HEK293 (cell line): Measurements from ENCODE around the gene GNG4.

Source experiments
- GLI2 ChIP-seq: fragments of 450-650 bp; formaldehyde crosslinking; IDR thresholded peaks from 2 replicates; pipeline ENCODE4; 2017; ENCODE audit warnings: missing biosample characterization, missing genetic modification characterization, low read depth, borderline replicate concordance
- HOXC10 ChIP-seq: sonication (generic); formaldehyde crosslinking; IDR thresholded peaks from 2 replicates; pipeline ENCODE4 v1.8.1; 2023; ENCODE audit warnings: mild to moderate bottlenecking, missing genetic modification reagents
- KLF1 ChIP-seq: fragments of 450-650 bp; formaldehyde crosslinking; IDR thresholded peaks from 2 replicates; pipeline ENCODE4 v1.5.1; 2016; ENCODE audit warnings: missing biosample characterization, missing genetic modification characterization
- RBAK ChIP-seq: fragments of 450-650 bp; formaldehyde crosslinking; IDR thresholded peaks from 2 replicates; pipeline ENCODE4 v1.5.1; 2016; ENCODE audit warnings: missing biosample characterization, missing genetic modification characterization
- SP7 ChIP-seq: fragments of 450-650 bp; formaldehyde crosslinking; IDR thresholded peaks from 2 replicates; pipeline ENCODE4 v1.5.1; 2016; ENCODE audit warnings: missing biosample characterization, missing genetic modification characterization
- ZBTB20 ChIP-seq: fragments of 450-650 bp; formaldehyde crosslinking; IDR thresholded peaks from 2 replicates; pipeline ENCODE4 v1.5.1; 2016; ENCODE audit warnings: missing biosample characterization, missing genetic modification characterization
- ZNF121 ChIP-seq: fragments of 450-650 bp; formaldehyde crosslinking; IDR thresholded peaks from 2 replicates; pipeline ENCODE4 v1.5.1; 2016; ENCODE audit warnings: missing biosample characterization, missing genetic modification characterization
- ZNF146 ChIP-seq: fragments of 450-650 bp; formaldehyde crosslinking; IDR thresholded peaks from 2 replicates; pipeline ENCODE4 v1.5.1; 2016; ENCODE audit warnings: missing biosample characterization, missing genetic modification characterization
- ZNF184 ChIP-seq: fragments of 450-650 bp; IDR thresholded peaks from 2 replicates; pipeline ENCODE4 v1.5.1; 2018; ENCODE audit warnings: missing biosample characterization, mild to moderate bottlenecking, missing genetic modification characterization
- ZNF2 ChIP-seq: fragments of 450-650 bp; formaldehyde crosslinking; IDR thresholded peaks from 2 replicates; pipeline ENCODE4 v1.5.1; 2016; ENCODE audit warnings: missing biosample characterization, missing genetic modification characterization
- ZNF24 ChIP-seq: fragments of 450-650 bp; formaldehyde crosslinking; IDR thresholded peaks from 2 replicates; pipeline ENCODE4 v1.5.1; 2016; ENCODE audit warnings: missing biosample characterization, missing genetic modification characterization
- ZNF426 ChIP-seq: fragments of 450-650 bp; formaldehyde crosslinking; IDR thresholded peaks from 2 replicates; pipeline ENCODE4 v1.5.1; 2017; ENCODE audit warnings: missing biosample characterization, missing genetic modification characterization, mild to moderate bottlenecking, inconsistent platforms, moderate library complexity
- ZNF514 ChIP-seq: fragments of 450-650 bp; formaldehyde crosslinking; IDR thresholded peaks from 2 replicates; pipeline ENCODE4 v1.5.1; 2016; ENCODE audit warnings: missing biosample characterization, missing genetic modification characterization
- ZNF521 ChIP-seq: fragments of 450-650 bp; formaldehyde crosslinking; IDR thresholded peaks from 2 replicates; pipeline ENCODE4 v1.5.1; 2017; ENCODE audit warnings: missing biosample characterization, mild to moderate bottlenecking, missing genetic modification characterization
- ZNF544 ChIP-seq: fragments of 450-650 bp; formaldehyde crosslinking; IDR thresholded peaks from 2 replicates; pipeline ENCODE4 v1.5.0; 2017; ENCODE audit warnings: missing biosample characterization, missing genetic modification characterization
- ZNF571 ChIP-seq: fragments of 450-650 bp; formaldehyde crosslinking; IDR thresholded peaks from 2 replicates; pipeline ENCODE4 v1.5.0; 2017; ENCODE audit warnings: missing biosample characterization, missing genetic modification characterization
- ZNF600 ChIP-seq: fragments of 450-650 bp; formaldehyde crosslinking; IDR thresholded peaks from 2 replicates; pipeline ENCODE4 v1.5.1; 2016; ENCODE audit warnings: missing biosample characterization, missing genetic modification characterization
- ZNF792 ChIP-seq: fragments of 450-650 bp; formaldehyde crosslinking; IDR thresholded peaks from 2 replicates; pipeline ENCODE4 v1.5.1; 2016; ENCODE audit warnings: missing biosample characterization, missing genetic modification characterization
- TF ChIP-seq, protein P1 (sequence below): fragments of 450-650 bp; formaldehyde crosslinking; IDR thresholded peaks from 2 replicates; pipeline ENCODE4 v1.5.1; 2016; ENCODE audit warnings: missing biosample characterization, missing genetic modification characterization, borderline replicate concordance
- TF ChIP-seq, protein P2 (sequence below): fragments of 450-650 bp; formaldehyde crosslinking; IDR thresholded peaks from 2 replicates; pipeline ENCODE4 v1.5.1; 2016; ENCODE audit warnings: missing biosample characterization, missing genetic modification characterization
- TF ChIP-seq, protein P3 (sequence below): fragments of 450-650 bp; IDR thresholded peaks from 2 replicates; pipeline ENCODE4 v1.5.1; 2018; ENCODE audit warnings: missing biosample characterization, missing genetic modification characterization
- TF ChIP-seq, protein P4 (sequence below): fragments of 450-650 bp; formaldehyde crosslinking; IDR thresholded peaks from 2 replicates; pipeline ENCODE4 v1.5.1; 2017; ENCODE audit warnings: missing biosample characterization, missing genetic modification characterization
- TF ChIP-seq, protein P5 (sequence below): fragments of 450-650 bp; formaldehyde crosslinking; IDR thresholded peaks from 2 replicates; pipeline ENCODE4 v1.5.1; 2016; ENCODE audit warnings: missing biosample characterization, missing genetic modification characterization
- TF ChIP-seq, protein P6 (sequence below): fragments of 450-650 bp; formaldehyde crosslinking; IDR thresholded peaks from 2 replicates; pipeline ENCODE4 v1.5.1; 2016; ENCODE audit warnings: missing biosample characterization, missing genetic modification characterization
- TF ChIP-seq, protein P7 (sequence below): fragments of 450-650 bp; formaldehyde crosslinking; IDR thresholded peaks from 2 replicates; pipeline ENCODE4 v1.5.1; 2016; ENCODE audit warnings: missing biosample characterization, missing genetic modification characterization
- TF ChIP-seq, protein P8 (sequence below): fragments of 450-650 bp; formaldehyde crosslinking; IDR thresholded peaks from 2 replicates; pipeline ENCODE4 v1.5.1; 2016; ENCODE audit warnings: missing biosample characterization, missing genetic modification characterization

Gene GNG4

DNA sequence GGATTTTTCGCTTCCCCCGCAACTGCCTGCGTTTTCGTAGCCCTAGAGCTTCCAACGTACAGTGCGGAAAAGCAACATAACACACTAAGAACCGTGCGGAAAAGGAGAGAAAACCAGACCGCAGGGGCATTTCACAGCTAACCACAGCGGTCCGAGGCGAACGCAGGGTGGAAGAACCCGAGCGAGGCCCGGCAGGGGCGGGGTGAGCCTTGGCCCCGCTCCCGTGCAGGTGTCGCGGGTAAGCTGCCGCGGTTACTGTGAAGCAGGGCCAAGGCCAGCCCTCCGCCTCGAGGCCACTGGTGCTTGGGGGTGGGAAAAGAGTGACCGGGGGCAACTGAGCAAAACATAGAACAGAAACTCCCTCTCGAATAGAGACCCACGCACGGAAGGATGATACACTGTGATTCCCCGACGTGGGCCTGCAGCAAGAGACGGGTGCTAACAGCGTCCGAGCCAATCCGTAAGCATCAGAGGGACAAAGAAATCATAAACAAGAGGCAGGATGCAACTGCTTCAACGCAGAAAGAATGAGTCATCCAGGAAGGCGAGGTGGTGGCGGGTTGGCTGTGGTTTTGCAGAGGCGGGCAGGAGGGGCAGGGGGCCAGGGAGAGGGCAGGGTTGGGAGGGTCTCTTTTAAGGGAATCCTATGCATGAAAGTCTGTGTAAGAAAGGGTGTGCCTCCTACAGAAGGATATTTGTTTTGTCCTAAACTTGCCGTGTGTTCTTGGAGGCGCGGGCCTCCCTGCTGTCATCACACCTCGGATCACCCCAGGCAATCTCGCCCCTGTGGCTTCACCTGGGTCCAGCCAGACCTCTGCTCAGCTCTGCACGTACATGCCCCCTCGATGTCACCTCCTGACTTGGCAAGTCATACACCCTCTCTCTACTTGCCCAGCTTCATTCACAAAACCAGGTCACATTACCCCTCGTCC lies 7.3 kb downstream of the GNG4 start (continued):
- TF ChIP-seq, protein P1, sequence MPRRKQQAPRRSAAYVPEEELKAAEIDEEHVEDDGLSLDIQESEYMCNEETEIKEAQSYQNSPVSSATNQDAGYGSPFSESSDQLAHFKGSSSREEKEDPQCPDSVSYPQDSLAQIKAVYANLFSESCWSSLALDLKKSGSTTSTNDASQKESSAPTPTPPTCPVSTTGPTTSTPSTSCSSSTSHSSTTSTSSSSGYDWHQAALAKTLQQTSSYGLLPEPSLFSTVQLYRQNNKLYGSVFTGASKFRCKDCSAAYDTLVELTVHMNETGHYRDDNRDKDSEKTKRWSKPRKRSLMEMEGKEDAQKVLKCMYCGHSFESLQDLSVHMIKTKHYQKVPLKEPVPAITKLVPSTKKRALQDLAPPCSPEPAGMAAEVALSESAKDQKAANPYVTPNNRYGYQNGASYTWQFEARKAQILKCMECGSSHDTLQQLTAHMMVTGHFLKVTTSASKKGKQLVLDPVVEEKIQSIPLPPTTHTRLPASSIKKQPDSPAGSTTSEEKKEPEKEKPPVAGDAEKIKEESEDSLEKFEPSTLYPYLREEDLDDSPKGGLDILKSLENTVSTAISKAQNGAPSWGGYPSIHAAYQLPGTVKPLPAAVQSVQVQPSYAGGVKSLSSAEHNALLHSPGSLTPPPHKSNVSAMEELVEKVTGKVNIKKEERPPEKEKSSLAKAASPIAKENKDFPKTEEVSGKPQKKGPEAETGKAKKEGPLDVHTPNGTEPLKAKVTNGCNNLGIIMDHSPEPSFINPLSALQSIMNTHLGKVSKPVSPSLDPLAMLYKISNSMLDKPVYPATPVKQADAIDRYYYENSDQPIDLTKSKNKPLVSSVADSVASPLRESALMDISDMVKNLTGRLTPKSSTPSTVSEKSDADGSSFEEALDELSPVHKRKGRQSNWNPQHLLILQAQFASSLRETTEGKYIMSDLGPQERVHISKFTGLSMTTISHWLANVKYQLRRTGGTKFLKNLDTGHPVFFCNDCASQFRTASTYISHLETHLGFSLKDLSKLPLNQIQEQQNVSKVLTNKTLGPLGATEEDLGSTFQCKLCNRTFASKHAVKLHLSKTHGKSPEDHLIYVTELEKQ (tag by site-specific recombination) = no peak
- TF ChIP-seq RBAK (tag by site-specific recombination) (no peak), ZNF2 (no peak), ZNF121 (tag by site-specific recombination) (no peak), GLI2 (tag by site-specific recombination) (no peak), ZNF514 (tag by site-specific recombination) (no peak), HOXC10 (CRISPR knock-in tag) (no peak), ZNF426 (no peak), ZNF521 (no peak), ZNF792 (tag by site-specific recombination) (no peak), ZNF571 (no peak), ZNF544 (tag by site-specific recombination) (no peak), ZNF184 (tag by site-specific recombination) (no peak), ZBTB20 (tag by site-specific recombination) (peak; percentile 23; the same call in 1 of the 2 replicates), ZNF24 (tag by site-specific recombination) (no peak), KLF1 (tag by site-specific recombination) (peak; percentile 52), SP7 (tag by site-specific recombination) (0 out of 2 replicates have a peak, but pooled peaks have one; percentile 25), ZNF146 (tag by site-specific recombination) (no peak), ZNF600 (tag by site-specific recombination) (0 out of 2 replicates have a peak, but pooled peaks have one; percentile 31)
- TF ChIP-seq, protein P2, sequence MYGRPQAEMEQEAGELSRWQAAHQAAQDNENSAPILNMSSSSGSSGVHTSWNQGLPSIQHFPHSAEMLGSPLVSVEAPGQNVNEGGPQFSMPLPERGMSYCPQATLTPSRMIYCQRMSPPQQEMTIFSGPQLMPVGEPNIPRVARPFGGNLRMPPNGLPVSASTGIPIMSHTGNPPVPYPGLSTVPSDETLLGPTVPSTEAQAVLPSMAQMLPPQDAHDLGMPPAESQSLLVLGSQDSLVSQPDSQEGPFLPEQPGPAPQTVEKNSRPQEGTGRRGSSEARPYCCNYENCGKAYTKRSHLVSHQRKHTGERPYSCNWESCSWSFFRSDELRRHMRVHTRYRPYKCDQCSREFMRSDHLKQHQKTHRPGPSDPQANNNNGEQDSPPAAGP (tag by site-specific recombination) = peak; percentile 93
- TF ChIP-seq, protein P3, sequence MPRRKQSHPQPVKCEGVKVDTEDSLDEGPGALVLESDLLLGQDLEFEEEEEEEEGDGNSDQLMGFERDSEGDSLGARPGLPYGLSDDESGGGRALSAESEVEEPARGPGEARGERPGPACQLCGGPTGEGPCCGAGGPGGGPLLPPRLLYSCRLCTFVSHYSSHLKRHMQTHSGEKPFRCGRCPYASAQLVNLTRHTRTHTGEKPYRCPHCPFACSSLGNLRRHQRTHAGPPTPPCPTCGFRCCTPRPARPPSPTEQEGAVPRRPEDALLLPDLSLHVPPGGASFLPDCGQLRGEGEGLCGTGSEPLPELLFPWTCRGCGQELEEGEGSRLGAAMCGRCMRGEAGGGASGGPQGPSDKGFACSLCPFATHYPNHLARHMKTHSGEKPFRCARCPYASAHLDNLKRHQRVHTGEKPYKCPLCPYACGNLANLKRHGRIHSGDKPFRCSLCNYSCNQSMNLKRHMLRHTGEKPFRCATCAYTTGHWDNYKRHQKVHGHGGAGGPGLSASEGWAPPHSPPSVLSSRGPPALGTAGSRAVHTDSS (tag by site-specific recombination) = no peak
- TF ChIP-seq, protein P4, sequence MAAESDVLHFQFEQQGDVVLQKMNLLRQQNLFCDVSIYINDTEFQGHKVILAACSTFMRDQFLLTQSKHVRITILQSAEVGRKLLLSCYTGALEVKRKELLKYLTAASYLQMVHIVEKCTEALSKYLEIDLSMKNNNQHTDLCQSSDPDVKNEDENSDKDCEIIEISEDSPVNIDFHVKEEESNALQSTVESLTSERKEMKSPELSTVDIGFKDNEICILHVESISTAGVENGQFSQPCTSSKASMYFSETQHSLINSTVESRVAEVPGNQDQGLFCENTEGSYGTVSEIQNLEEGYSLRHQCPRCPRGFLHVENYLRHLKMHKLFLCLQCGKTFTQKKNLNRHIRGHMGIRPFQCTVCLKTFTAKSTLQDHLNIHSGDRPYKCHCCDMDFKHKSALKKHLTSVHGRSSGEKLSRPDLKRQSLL (tag by site-specific recombination) = no peak
- TF ChIP-seq, protein P5, sequence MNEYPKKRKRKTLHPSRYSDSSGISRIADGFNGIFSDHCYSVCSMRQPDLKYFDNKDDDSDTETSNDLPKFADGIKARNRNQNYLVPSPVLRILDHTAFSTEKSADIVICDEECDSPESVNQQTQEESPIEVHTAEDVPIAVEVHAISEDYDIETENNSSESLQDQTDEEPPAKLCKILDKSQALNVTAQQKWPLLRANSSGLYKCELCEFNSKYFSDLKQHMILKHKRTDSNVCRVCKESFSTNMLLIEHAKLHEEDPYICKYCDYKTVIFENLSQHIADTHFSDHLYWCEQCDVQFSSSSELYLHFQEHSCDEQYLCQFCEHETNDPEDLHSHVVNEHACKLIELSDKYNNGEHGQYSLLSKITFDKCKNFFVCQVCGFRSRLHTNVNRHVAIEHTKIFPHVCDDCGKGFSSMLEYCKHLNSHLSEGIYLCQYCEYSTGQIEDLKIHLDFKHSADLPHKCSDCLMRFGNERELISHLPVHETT (tag by site-specific recombination) = no peak
- TF ChIP-seq, protein P6, sequence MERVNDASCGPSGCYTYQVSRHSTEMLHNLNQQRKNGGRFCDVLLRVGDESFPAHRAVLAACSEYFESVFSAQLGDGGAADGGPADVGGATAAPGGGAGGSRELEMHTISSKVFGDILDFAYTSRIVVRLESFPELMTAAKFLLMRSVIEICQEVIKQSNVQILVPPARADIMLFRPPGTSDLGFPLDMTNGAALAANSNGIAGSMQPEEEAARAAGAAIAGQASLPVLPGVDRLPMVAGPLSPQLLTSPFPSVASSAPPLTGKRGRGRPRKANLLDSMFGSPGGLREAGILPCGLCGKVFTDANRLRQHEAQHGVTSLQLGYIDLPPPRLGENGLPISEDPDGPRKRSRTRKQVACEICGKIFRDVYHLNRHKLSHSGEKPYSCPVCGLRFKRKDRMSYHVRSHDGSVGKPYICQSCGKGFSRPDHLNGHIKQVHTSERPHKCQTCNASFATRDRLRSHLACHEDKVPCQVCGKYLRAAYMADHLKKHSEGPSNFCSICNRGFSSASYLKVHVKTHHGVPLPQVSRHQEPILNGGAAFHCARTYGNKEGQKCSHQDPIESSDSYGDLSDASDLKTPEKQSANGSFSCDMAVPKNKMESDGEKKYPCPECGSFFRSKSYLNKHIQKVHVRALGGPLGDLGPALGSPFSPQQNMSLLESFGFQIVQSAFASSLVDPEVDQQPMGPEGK (tag by site-specific recombination) = peak; percentile 47
- TF ChIP-seq, protein P7, sequence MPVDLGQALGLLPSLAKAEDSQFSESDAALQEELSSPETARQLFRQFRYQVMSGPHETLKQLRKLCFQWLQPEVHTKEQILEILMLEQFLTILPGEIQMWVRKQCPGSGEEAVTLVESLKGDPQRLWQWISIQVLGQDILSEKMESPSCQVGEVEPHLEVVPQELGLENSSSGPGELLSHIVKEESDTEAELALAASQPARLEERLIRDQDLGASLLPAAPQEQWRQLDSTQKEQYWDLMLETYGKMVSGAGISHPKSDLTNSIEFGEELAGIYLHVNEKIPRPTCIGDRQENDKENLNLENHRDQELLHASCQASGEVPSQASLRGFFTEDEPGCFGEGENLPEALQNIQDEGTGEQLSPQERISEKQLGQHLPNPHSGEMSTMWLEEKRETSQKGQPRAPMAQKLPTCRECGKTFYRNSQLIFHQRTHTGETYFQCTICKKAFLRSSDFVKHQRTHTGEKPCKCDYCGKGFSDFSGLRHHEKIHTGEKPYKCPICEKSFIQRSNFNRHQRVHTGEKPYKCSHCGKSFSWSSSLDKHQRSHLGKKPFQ = no peak
- TF ChIP-seq, protein P8, sequence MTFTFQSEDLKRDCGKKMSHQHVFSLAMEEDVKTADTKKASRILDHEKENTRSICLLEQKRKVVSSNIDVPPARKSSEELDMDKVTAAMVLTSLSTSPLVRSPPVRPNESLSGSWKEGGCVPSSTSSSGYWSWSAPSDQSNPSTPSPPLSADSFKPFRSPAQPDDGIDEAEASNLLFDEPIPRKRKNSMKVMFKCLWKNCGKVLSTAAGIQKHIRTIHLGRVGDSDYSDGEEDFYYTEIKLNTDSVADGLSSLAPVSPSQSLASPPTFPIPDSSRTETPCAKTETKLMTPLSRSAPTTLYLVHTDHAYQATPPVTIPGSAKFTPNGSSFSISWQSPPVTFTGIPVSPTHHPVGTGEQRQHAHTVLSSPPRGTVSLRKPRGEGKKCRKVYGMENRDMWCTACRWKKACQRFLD = no peak
